ENCODE measurements around the gene ORC3. TPM values are rescaled to one million over a fixed set of nuclear protein-coding genes. Genes with fewer than 3 reads are reported as not detected.

The ORC3 gene
- 18.7 and 21.3 TPM in 2 replicates for total RNA-seq

DNA sequence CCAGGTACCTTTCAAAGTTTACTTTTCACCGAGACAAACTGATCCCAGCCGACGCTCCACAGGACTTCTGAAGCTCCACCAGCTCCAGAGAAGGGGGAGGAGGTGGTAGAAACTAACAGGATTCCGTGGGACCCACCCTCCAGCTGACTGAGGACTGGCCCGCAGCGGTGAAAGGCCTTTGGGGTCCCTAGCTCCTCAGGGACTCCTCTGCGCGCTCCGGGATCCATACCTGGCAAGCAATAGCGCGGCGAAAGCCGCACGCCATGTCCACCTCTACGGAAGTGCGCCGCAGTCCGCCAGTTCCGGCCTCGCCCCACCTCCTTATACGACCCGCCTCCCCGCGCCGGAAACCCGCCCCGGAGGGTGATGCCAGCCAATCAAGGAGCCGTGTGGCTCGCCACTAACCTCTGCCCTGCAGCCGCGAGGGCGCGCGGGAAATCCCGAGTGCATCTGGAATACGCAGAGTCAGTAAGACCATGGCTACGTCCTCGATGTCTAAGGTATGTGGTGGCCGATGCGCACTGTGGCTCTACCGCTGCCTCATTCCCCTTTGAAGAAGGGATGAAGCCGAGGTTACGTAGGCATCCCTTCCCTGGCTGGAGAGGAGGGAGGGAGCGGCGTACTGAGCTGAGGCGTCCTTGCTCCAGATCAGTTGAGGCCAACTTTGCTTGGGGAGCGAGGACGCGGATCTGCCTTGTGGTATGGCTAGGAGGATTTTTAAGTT, at the start of gene ORC3, which contains the start of gene RARS2:
Gene ORC3 (plus strand): TSS at position 443 of the 724 bp plus-strand sequence. CDS start 34 bp downstream, at position 477.
Gene RARS2 (minus strand): TSS at position 295 of the 724 bp plus-strand sequence. CDS start 30 bp downstream, at position 265.

GRCh38 chr6:87701676-87702588, 112.0 kb downstream of the ORC3 start, which contains the start of gene AKIRIN2:
TSS of gene AKIRIN2 (minus strand) at chr6:87702233. CDS start at chr6:87701684, 549 bp downstream.

Other genes starting within 250 kb of the ORC3 start
- gene C6orf163, start 245.3 kb upstream of the ORC3 start, total RNA-seq: 1.1 and 1.8 TPM in 2 replicates
- gene CFAP206, start 182.2 kb upstream of the ORC3 start, total RNA-seq: under 0.01 and 0.09 TPM in 2 replicates
- 16.9 and 17.1 TPM in 2 replicates for gene SLC35A1, start 117.2 kb upstream of the ORC3 start, total RNA-seq
- 58.5 and 61.7 TPM in 2 replicates for gene RARS2, start 148 bp upstream of the ORC3 start, total RNA-seq
- gene AKIRIN2, start 112.1 kb downstream of the ORC3 start, total RNA-seq: 12.4 and 13.3 TPM in 2 replicates

Measured in smooth muscle cell of bladder (primary cell).